Peyer's patch (tissue), 4 donors: Measurements from ENCODE around the gene DNASE2. TPM values are rescaled to one million over a fixed set of nuclear protein-coding genes. Genes with fewer than 3 reads are reported as not detected.

Experiments used
- DNase-seq, 3 donors: peaks; one replicate each; pipeline ENCODE4 v3.0.0-alpha.2; 2017 to 2019
- H3K27ac ChIP-seq, 4 donors: fragments of 200-600 bp; sonication (generic); one replicate each; pipeline ENCODE4 v1.5.1; 2016 to 2019
- H3K27me3 ChIP-seq, 2 donors: fragments of 200-600 bp; sonication (generic); one replicate each; pipeline ENCODE4 v1.5.1; 2019
- H3K36me3 ChIP-seq, 3 donors: fragments of 200-600 bp; sonication (generic); one replicate each; pipeline ENCODE4 v1.5.1; 2016 to 2019
- H3K4me1 ChIP-seq, 4 donors: fragments of 200-600 bp; sonication (generic); one replicate each; pipeline ENCODE4 v1.5.1; 2016 to 2019
- H3K4me3 ChIP-seq, 4 donors: fragments of 200-600 bp; sonication (generic); 1 replicate in 3 of 4; 2 replicates in 1 of 4; pipeline ENCODE4 v1.5.1; 2016 to 2019; ENCODE audit warnings: mild to moderate bottlenecking in 1 of 4
- H3K9me3 ChIP-seq, 4 donors: fragments of 200-600 bp; sonication (generic); one replicate each; pipeline ENCODE4 v1.5.1; 2016 to 2019; ENCODE audit warnings: mild to moderate bottlenecking in 1 of 4
- POLR2A ChIP-seq, 2 donors: fragments of 450-650 bp; IDR thresholded peaks; one replicate each; pipeline ENCODE4 v1.5.1; 2017; ENCODE audit warnings: antibody characterized with exemption in 2 of 2, mild to moderate bottlenecking in 2 of 2, moderate library complexity in 2 of 2
- total RNA-seq, 4 donors: library from RNA; depleted of rRNA; stranded (reverse); fragments of >200 nt; gene quantifications; one replicate each; pipeline ENCODE4 v1.1.0, GENCODE V29; 2016
- TF ChIP-seq, protein P1 (sequence below), 6 experiments: fragments of 450-650 bp in 4 of 6; fragments of 200-600 bp in 2 of 6; sonication (generic) in 1 of 6; IDR thresholded peaks; one replicate each; pipeline ENCODE4 v1.5.1; 2017 to 2019; ENCODE audit warnings: antibody characterized with exemption in 6 of 6, mild to moderate bottlenecking in 3 of 6, moderate library complexity in 1 of 6

DNASE2 gene
- total RNA-seq, 4 donors from 2014 or later = 8.9 to 16.5 (median 9.4) TPM

DNA sequence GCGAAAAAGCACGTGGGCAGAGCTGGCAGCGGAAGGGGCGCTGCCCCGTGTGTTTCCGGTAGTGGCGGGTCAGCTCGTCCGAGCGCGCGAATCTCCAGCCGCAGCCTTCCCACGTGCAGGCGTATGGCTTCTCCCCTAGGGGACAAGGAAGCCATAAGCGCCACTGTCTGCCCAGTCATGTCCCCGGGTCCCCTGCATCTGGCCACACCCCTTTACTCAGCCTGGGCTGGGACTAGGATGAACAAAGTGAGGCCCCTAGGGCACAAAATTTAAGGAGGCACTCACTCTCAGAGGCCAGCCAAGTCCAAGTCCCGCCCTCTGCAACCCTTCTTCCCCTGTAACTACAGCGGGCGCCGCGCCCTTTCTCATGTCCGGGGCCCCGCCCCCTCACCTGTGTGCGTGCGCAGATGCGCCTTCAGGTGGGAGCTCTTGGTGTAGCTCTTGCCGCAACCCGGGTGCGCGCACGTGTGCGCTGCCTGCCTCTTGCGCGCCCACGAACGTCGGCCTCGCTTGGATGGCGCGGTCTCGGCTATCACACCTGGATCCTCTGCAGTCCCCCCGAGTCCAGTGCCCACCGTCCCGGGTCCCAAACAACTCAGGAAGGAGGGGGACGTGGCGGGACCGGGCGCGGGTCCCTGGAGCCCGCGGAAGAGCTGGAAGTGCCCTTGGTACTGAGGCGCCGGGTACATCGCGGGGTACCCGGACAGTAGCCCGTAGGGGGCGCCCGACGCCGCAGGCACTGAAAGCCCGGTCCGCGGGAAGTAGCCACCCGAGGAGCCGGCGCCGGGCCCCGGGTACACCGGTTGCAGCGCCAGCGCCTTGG is 3.9 kb upstream of the DNASE2 start:
- DNase-seq = peak; percentile 89 to 96 (median 90)
- Histone ChIP-seq H3K4me3 (peak overlapping the region; percentile 31 to 69 (median 58)), H3K36me3 (no peaks in the 10 kb centered on the region), H3K27me3 (peaks cover 0 to 10% of the 10 kb centered on the region in 2 donors), H3K4me1 (peaks cover 0 to 22% (median 12%) of the 10 kb centered on the region in 4 donors), H3K9me3 (peaks cover 0 to 8% (median 0%) of the 10 kb centered on the region in 4 donors), H3K27ac (peak overlapping the region; percentile 26 to 66 (median 50))
- TF ChIP-seq, protein P1, sequence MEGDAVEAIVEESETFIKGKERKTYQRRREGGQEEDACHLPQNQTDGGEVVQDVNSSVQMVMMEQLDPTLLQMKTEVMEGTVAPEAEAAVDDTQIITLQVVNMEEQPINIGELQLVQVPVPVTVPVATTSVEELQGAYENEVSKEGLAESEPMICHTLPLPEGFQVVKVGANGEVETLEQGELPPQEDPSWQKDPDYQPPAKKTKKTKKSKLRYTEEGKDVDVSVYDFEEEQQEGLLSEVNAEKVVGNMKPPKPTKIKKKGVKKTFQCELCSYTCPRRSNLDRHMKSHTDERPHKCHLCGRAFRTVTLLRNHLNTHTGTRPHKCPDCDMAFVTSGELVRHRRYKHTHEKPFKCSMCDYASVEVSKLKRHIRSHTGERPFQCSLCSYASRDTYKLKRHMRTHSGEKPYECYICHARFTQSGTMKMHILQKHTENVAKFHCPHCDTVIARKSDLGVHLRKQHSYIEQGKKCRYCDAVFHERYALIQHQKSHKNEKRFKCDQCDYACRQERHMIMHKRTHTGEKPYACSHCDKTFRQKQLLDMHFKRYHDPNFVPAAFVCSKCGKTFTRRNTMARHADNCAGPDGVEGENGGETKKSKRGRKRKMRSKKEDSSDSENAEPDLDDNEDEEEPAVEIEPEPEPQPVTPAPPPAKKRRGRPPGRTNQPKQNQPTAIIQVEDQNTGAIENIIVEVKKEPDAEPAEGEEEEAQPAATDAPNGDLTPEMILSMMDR (IDR thresholded peaks at IDR 0.05) = peak; percentile 19 to 76 (median 68)
- peak in 1 of 2 donors; percentile 21 for TF ChIP-seq POLR2A (IDR thresholded peaks at IDR 0.05)

DNA sequence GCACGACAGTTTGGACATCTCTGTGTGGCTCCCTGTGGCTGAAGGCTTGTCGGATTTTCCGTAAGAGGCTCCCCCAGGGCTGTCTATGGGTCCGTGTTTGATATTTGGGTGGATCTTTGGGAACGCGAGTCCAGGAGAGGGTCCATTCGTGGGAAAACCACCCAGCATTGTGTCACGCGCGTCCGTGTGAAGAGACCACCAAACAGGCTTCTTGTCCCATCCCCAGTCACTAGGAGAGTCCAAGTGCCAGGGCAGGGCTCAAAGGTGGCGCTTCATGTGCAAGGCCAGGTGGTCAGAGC is 3.3 kb upstream of the DNASE2 start:
- H3K36me3 ChIP-seq = no peaks in the 10 kb centered on the region
- H3K27ac ChIP-seq = peak overlapping the region in 3 of 4 donors; percentile 48 to 66 (median 51)
- DNase-seq = no peak
- H3K4me1 ChIP-seq = peaks cover 0 to 23% (median 11%) of the 10 kb centered on the region in 4 donors
- H3K4me3 ChIP-seq = peak overlapping the region in 3 of 4 donors; percentile 57 to 69 (median 59)
- peaks cover 0 to 10% of the 10 kb centered on the region in 2 donors for H3K27me3 ChIP-seq
- TF ChIP-seq POLR2A (IDR thresholded peaks at IDR 0.05) = no peak
- TF ChIP-seq, protein P1 (IDR thresholded peaks at IDR 0.05) = no peak
- peaks cover 0 to 8% (median 0%) of the 10 kb centered on the region in 4 donors for H3K9me3 ChIP-seq

DNA sequence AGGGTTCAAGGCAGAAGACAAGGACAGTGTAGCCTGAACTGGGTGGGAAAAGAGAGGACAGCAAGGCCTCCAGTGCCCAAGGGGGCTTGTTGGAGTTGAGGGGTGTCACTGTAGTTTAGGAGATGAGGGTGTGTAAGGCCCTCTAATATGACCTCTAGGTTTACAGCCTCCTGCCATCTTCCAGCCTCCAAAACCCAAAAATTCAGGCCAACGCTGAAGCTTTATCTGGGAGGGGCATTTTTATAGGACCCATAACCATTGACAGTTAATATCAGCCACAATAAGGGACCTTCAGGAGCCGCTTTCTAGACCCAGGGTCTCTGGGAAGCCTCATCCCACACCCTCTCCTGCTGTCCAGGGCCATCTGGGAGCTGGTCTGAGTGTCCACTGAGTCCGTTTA is 3.0 kb upstream of the DNASE2 start:
- Histone ChIP-seq H3K9me3 (peaks cover 0 to 8% (median 0%) of the 10 kb centered on the region in 4 donors), H3K27ac (no peak overlapping the region), H3K4me1 (peaks cover 0 to 23% (median 11%) of the 10 kb centered on the region in 4 donors), H3K36me3 (no peaks in the 10 kb centered on the region), H3K27me3 (peaks cover 0 to 10% of the 10 kb centered on the region in 2 donors), H3K4me3 (no peak overlapping the region)
- TF ChIP-seq, protein P1 (IDR thresholded peaks at IDR 0.05) = no peak
- TF ChIP-seq POLR2A (IDR thresholded peaks at IDR 0.05) = no peak
- DNase-seq = no peak

DNA sequence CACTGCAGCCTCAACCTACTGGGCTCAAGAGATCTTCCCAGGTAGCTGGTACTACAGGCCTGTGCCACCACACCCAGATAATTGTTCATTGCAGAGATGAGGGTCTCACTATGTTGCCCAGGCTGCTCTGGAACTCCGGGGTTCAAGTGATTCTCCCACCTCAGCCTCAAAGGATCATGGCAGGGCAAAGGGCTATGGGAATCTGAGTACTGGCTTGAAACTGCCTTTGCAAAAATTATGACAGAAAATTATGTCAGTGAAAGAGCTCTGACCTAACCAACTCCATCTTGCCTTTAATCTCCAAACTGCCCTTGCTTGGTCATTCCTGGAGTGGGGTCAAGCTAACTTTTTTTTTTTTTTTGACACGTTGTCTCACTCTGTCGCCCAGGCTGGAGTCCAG is 1.3 kb upstream of the DNASE2 start:
- no peak for TF ChIP-seq POLR2A (IDR thresholded peaks at IDR 0.05)
- TF ChIP-seq, protein P1 (IDR thresholded peaks at IDR 0.05) = no peak
- peaks cover 0 to 10% of the 10 kb centered on the region in 2 donors for H3K27me3 ChIP-seq
- peaks cover 0 to 23% (median 11%) of the 10 kb centered on the region in 4 donors for H3K4me1 ChIP-seq
- peaks cover 0 to 11% (median 0%) of the 10 kb centered on the region in 3 donors for H3K36me3 ChIP-seq
- no peak overlapping the region for H3K27ac ChIP-seq
- H3K9me3 ChIP-seq = peaks cover 0 to 8% (median 0%) of the 10 kb centered on the region in 4 donors
- H3K4me3 ChIP-seq = no peak overlapping the region
- no peak for DNase-seq

DNA sequence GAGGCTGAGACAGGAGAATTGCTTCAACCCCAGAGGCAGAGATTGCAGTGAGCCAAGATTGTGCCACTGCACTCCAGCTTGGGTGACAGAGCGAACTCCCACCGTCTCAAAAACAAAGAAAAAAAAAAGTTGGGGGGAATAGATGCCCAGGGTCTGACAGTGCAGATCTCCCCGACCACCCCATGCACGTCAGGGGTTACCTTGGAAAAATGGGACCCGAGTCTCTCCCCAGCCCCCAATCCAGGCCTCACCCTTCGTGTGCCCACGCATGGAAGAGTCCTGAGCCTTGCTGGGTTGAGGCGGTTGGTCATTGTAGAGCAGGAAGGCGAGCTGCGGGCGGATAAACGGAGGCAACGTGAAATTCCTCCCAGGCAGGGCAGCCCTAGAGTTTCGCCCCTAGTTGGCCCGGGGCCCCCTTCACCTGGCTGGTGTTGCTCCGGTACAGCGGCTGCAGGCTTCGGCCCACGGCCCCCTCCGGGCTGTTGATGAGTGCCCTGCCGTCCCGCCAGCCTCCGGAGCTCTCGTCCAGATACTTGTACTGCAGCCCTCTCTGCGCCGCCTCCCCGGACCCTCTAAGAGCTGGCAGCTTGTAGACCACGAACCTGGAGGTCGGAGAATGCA is 588 bp downstream of the DNASE2 start:
- DNase-seq = peak in 2 of 3 donors; percentile 35 to 64
- Histone ChIP-seq H3K27ac (peak overlapping the region; percentile 80 to 85 (median 84)), H3K4me3 (peak overlapping the region; percentile 69 to 76 (median 75)), H3K4me1 (peaks cover 0 to 19% (median 9%) of the 10 kb centered on the region in 4 donors), H3K27me3 (peaks cover 0 to 7% of the 10 kb centered on the region in 2 donors), H3K9me3 (peaks cover 0 to 8% (median 0%) of the 10 kb centered on the region in 4 donors), H3K36me3 (peaks cover 0 to 22% (median 0%) of the 10 kb centered on the region in 3 donors)
- TF ChIP-seq, protein P1 (IDR thresholded peaks at IDR 0.05) = no peak
- TF ChIP-seq POLR2A (IDR thresholded peaks at IDR 0.05) = no peak
